H1 (cell line): Measurements from ENCODE around the gene MREG. TPM values are rescaled to one million over a fixed set of nuclear protein-coding genes. Genes with fewer than 3 reads are reported as not detected.

Source experiments
- BCL11A ChIP-seq, 2 experiments: IDR thresholded peaks; one replicate each; pipeline ENCODE4 v1.6.1; 2011; ENCODE audit warnings: low read depth in 2 of 2, low read length in 2 of 2, mild to moderate bottlenecking in 2 of 2
- polyA plus RNA-seq, 7 experiments: library from polyadenylated mRNA; depleted of rRNA in 3 of 7; stranded (reverse) in 5 of 7; unstranded in 2 of 7; fragments of >200 nt in 5 of 7; fragments of 200-250 nt in 2 of 7; gene quantifications; 1 replicate in 5 of 7; 2 replicates in 1 of 7; 4 replicates in 1 of 7; pipeline versions ENCODE4 v1.2.1 to v1.2.3, GENCODE V29; 2011 to 2013; ENCODE audit warnings: missing spikeins in 2 of 7, mixed read lengths in 2 of 7
- total RNA-seq: library from RNA; stranded (reverse); fragmentation: NEBNext Ultra II Directional; extraction: Animal tissue kit (Norgen Biotek cat#: 25700); gene quantifications from 2 replicates; pipeline ENCODE4 v1.2.1, GENCODE V29; 2021

MREG gene
- total and polyA plus RNA-seq, 2 of the 8 experiments (the other 6 are each of a cell fraction or from before 2014, with no cell fraction given): 7.5 to 31.9 TPM

DNA sequence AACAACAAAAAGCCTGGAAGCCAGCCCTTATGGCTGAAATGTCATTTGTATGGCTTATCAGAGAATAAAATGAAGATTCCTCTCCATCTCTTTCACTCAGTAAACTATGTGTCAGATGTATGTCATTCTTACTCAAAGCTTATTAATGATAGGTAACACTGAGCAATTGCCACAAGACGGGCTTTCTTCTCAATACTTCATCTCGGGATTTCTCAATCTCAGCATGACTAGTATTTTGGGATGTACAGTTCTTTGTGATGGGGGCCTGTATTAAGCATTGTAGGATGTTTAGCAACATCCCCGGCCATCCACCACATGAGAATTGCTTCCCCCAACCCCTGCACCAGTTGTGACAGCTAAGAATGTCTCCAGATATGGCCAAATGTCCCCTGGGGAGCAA, 80.2 kb downstream of the MREG start (continued):
- TF ChIP-seq BCL11A (IDR thresholded peaks at IDR 0.05; ENCODE audit: low read depth in 2 of 2, low read length in 2 of 2): no peak
